Progenitor cell of endocrine pancreas (in vitro differentiated cells): ENCODE data around the gene CREBBP. TPM values are rescaled to one million over a fixed set of nuclear protein-coding genes. Genes with fewer than 3 reads are reported as not detected.

ENCODE experiments used
- DNase-seq: peaks from one replicate; pipeline ENCODE4 v3.0.0; 2021; ENCODE audit warnings: low spot score; ENCODE audit not compliant: unreplicated experiment
- H3K27ac Mint-ChIP-seq: 2 replicates; pipeline ENCODE4 v1.8.0; 2021; ENCODE audit warnings: mild to moderate bottlenecking, moderate library complexity, mixed read lengths
- H3K27me3 Mint-ChIP-seq: 2 replicates; pipeline ENCODE4 v1.8.0; 2021; ENCODE audit warnings: mixed read lengths
- H3K36me3 Mint-ChIP-seq: 2 replicates; pipeline ENCODE4 v1.8.0; 2022; ENCODE audit warnings: mixed read lengths; ENCODE audit not compliant: insufficient read depth
- H3K4me1 Mint-ChIP-seq: 2 replicates; pipeline ENCODE4 v1.8.0; 2021; ENCODE audit warnings: low read depth, mixed read lengths
- H3K4me3 Mint-ChIP-seq: 2 replicates; pipeline ENCODE4 v1.8.0; 2021; ENCODE audit warnings: low read depth, mild to moderate bottlenecking, moderate library complexity, mixed read lengths
- H3K9me3 Mint-ChIP-seq: 2 replicates; pipeline ENCODE4 v1.8.0; 2021; ENCODE audit warnings: low read depth, mixed read lengths
- total RNA-seq: library from RNA; stranded (reverse); gene quantifications from 2 replicates; pipeline ENCODE4 v1.2.1, GENCODE V29; 2021
- TF ChIP-seq, protein P1 (sequence below): fragments of 200-600 bp; sonication (generic); IDR thresholded peaks from one replicate; pipeline ENCODE4 v1.5.0; 2021; ENCODE audit warnings: antibody characterized with exemption, mild to moderate bottlenecking; ENCODE audit not compliant: unreplicated experiment

CREBBP gene
- total RNA-seq, 1 donor from 2014 or later, result 144 TPM

- TF ChIP-seq, protein P1, sequence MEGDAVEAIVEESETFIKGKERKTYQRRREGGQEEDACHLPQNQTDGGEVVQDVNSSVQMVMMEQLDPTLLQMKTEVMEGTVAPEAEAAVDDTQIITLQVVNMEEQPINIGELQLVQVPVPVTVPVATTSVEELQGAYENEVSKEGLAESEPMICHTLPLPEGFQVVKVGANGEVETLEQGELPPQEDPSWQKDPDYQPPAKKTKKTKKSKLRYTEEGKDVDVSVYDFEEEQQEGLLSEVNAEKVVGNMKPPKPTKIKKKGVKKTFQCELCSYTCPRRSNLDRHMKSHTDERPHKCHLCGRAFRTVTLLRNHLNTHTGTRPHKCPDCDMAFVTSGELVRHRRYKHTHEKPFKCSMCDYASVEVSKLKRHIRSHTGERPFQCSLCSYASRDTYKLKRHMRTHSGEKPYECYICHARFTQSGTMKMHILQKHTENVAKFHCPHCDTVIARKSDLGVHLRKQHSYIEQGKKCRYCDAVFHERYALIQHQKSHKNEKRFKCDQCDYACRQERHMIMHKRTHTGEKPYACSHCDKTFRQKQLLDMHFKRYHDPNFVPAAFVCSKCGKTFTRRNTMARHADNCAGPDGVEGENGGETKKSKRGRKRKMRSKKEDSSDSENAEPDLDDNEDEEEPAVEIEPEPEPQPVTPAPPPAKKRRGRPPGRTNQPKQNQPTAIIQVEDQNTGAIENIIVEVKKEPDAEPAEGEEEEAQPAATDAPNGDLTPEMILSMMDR, result no peak
- H3K4me1 Mint-ChIP-seq, result peaks cover 51% of the 10 kb centered on the region
- peaks cover 2% of the 10 kb centered on the region for H3K36me3 Mint-ChIP-seq
- H3K27me3 Mint-ChIP-seq, result no peaks in the 10 kb centered on the region
- no peaks in the 10 kb centered on the region for H3K9me3 Mint-ChIP-seq
- peak overlapping the region; percentile 87 for H3K4me3 Mint-ChIP-seq
- DNase-seq, result no peak
- peak overlapping the region; percentile 94 for H3K27ac Mint-ChIP-seq
These were observed 1.1 kb downstream of the CREBBP start for GRCh38 chr16:3879258-3879886.

DNA sequence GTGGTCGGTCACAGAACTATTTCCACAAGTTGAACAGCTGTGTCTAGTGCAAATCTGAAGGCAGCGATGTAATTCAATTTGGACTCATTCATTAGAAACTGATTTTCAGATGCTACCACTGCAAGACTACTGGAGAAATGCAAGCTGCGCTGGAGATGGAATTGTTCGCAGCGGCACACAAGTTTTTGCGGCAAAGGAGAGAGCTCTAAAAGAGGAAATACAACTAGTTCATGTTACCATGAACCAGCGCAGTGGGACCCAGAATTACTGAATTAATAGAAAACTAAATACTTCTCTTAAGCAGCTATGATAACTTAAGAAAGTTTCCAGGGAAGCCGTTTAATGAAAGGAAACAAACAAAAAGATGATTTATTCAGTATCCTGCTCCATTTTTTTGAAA is 1.9 kb downstream of the CREBBP start:
- Mint-ChIP-seq H3K4me1 (peaks cover 58% of the 10 kb centered on the region), H3K27ac (peak overlapping the region; percentile 94), H3K27me3 (no peaks in the 10 kb centered on the region), H3K9me3 (no peaks in the 10 kb centered on the region), H3K4me3 (peak overlapping the region; percentile 87), H3K36me3 (peaks cover 2% of the 10 kb centered on the region)
- DNase-seq, result no peak
- TF ChIP-seq, protein P1, result no peak

- Mint-ChIP-seq H3K4me3 (peak overlapping the region; percentile 87), H3K27me3 (no peaks in the 10 kb centered on the region), H3K27ac (peak overlapping the region; percentile 53), H3K36me3 (peaks cover 2% of the 10 kb centered on the region), H3K4me1 (peaks cover 72% of the 10 kb centered on the region), H3K9me3 (no peaks in the 10 kb centered on the region)
- TF ChIP-seq, protein P1, result no peak
- no peak for DNase-seq
These were observed 3.8 kb downstream of the CREBBP start for GRCh38 chr16:3876695-3877094.

- Mint-ChIP-seq H3K4me3 (no peak overlapping the region), H3K4me1 (peaks cover 76% of the 10 kb centered on the region), H3K9me3 (no peaks in the 10 kb centered on the region), H3K27me3 (no peaks in the 10 kb centered on the region), H3K36me3 (peaks cover 2% of the 10 kb centered on the region), H3K27ac (peak overlapping the region; percentile 53)
- DNase-seq, result no peak
- TF ChIP-seq, protein P1, result no peak
These were observed 4.4 kb downstream of the CREBBP start for GRCh38 chr16:3876160-3876559.

DNA sequence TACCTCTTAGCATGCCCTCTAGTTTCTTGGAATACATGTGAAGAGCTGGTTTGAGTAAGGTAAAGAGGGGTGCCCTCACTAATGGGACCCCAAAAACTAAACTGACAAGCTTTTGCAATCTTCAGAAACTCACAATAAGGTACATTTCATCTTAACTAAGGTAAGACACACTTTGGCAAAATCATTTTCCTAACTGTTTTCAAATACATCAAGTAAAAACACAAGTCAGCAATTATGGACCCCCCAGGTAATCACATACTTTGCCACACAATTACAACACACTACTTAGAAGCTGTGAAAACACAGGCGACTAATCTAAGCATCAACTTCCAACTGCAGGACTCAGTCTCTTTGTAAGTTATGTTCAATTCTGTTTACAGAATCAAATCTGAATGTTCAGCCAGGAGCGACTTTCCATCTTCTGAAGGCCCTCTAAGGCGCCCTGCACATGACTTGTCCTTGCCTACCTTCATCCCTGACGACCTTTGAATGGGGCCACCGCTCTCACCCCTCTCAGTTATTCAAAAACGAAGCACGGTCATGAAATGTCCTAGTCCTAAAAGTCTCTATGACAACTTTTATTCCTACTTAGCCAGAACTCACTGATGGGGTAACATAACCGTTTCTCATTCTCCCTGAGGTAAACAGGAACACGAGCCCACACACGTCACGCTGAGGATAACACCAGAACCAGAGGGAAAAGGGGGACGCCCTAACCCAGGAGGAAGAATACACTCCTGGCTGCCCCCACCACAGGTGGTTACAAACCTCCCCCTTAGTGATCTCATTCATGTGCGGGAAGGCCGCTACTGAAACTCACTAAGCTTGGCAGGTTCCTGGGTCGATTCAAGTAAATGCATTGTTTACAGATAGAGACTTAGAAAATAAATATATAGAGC is 5.5 kb downstream of the CREBBP start:
- no peaks in the 10 kb centered on the region for H3K9me3 Mint-ChIP-seq
- H3K4me1 Mint-ChIP-seq, result peaks cover 83% of the 10 kb centered on the region
- no peak for DNase-seq
- TF ChIP-seq, protein P1, result no peak
- H3K27me3 Mint-ChIP-seq, result no peaks in the 10 kb centered on the region
- peak overlapping the region; percentile 11 for H3K27ac Mint-ChIP-seq
- peak overlapping the region; percentile 18 for H3K4me3 Mint-ChIP-seq
- peaks cover 2% of the 10 kb centered on the region for H3K36me3 Mint-ChIP-seq
